HepG2 (cell line): Measurements from ENCODE around the gene PIH1D2. TPM values are rescaled to one million over a fixed set of nuclear protein-coding genes. Genes with fewer than 3 reads are reported as not detected.

Source experiments
- AHR ChIP-seq: IDR thresholded peaks from 2 replicates; pipeline ENCODE4 v1.6.1; 2018; ENCODE audit warnings: missing genetic modification reagents, missing compliant biosample characterization
- ARID4A ChIP-seq: sonication (generic); formaldehyde crosslinking; IDR thresholded peaks from 2 replicates; pipeline ENCODE4 v1.5.0; 2020; ENCODE audit warnings: mild to moderate bottlenecking, missing genetic modification reagents, borderline replicate concordance
- CEBPZ ChIP-seq: IDR thresholded peaks from 2 replicates; pipeline ENCODE4 v1.6.1; 2012; ENCODE audit warnings: low read length, improper control_type of control experiment
- CTCF ChIP-seq: sonication (generic); formaldehyde crosslinking; IDR thresholded peaks from 2 replicates; pipeline ENCODE4 v1.5.0; 2020; ENCODE audit warnings: mild to moderate bottlenecking, missing genetic modification reagents, moderate library complexity
- KLF15 ChIP-seq: sonication (generic); formaldehyde crosslinking; IDR thresholded peaks from 2 replicates; pipeline ENCODE4 v1.8.1; 2023; ENCODE audit warnings: borderline replicate concordance, mild to moderate bottlenecking, inconsistent platforms, missing genetic modification reagents, mixed read lengths
- NAIF1 ChIP-seq: sonication (generic); formaldehyde crosslinking; IDR thresholded peaks from 2 replicates; pipeline ENCODE4 v1.5.0; 2020; ENCODE audit warnings: mild to moderate bottlenecking, missing genetic modification reagents, borderline replicate concordance
- PREB ChIP-seq: sonication (generic); formaldehyde crosslinking; IDR thresholded peaks from 2 replicates; pipeline ENCODE4 v1.4.0; 2020; ENCODE audit warnings: missing genetic modification reagents
- TCF7 ChIP-seq: sonication (generic); IDR thresholded peaks from 2 replicates; pipeline ENCODE4 v1.6.1; 2016; ENCODE audit warnings: antibody characterized with exemption, low read depth
- ZNF609 ChIP-seq: sonication (generic); formaldehyde crosslinking; IDR thresholded peaks from 2 replicates; pipeline ENCODE4 v1.4.0; 2020; ENCODE audit warnings: mild to moderate bottlenecking, missing genetic modification reagents, borderline replicate concordance
- ZNF615 ChIP-seq: sonication (generic); formaldehyde crosslinking; IDR thresholded peaks from 2 replicates; pipeline ENCODE4 v1.5.0; 2020; ENCODE audit warnings: mild to moderate bottlenecking, missing genetic modification reagents, borderline replicate concordance
- ZNF878 ChIP-seq: sonication (generic); formaldehyde crosslinking; IDR thresholded peaks from 2 replicates; pipeline ENCODE4 v1.8.1; 2023; ENCODE audit warnings: mild to moderate bottlenecking, missing genetic modification reagents, moderate library complexity
- polyA plus RNA-seq, 8 experiments: library from polyadenylated mRNA; depleted of rRNA in 3 of 8; stranded (reverse) in 7 of 8; unstranded in 1 of 8; fragments of >200 nt; fragmentation: Illumina TruSeq in 4 of 8; extraction: Trizol in 4 of 8; gene quantifications; 2 replicates each; pipeline versions ENCODE4 v1.2.1 to v1.2.3, GENCODE V29; 2011 to 2016; ENCODE audit warnings: low read depth in 4 of 8, missing spikeins in 1 of 8, mixed read lengths in 1 of 8; ENCODE audit not compliant: insufficient read depth in 1 of 8
- total RNA-seq, 5 experiments: library from RNA; depleted of rRNA; stranded (reverse); fragments of >200 nt; fragmentation: Illumina TruSeq; extraction: Trizol; gene quantifications; 2 replicates each; pipeline ENCODE4 v1.2.3, GENCODE V29; 2016; ENCODE audit warnings: low read depth in 1 of 5

PIH1D2 gene
- total and polyA plus RNA-seq, 2 of the 13 experiments (the other 11 are each of a cell fraction or from before 2014, with no cell fraction given): 0.49 to 2.7 TPM

GRCh38 chr11:112024773-112025678, 48.8 kb downstream of the PIH1D2 start, which contains the start of gene DLAT (continued):
- TF ChIP-seq ARID4A (CRISPR knock-in tag): peak; percentile 97
- TF ChIP-seq NAIF1 (CRISPR knock-in tag): peak; percentile 88
- 0 out of 2 replicates have a peak, but pooled peaks have one; percentile 13 for TF ChIP-seq CTCF (CRISPR knock-in tag)
- peak; percentile 68 for TF ChIP-seq ZNF609 (CRISPR knock-in tag)
- TF ChIP-seq TCF7: no peak
- peak; percentile 35 for TF ChIP-seq ZNF615 (CRISPR knock-in tag)
- TF ChIP-seq KLF15: 0 out of 2 replicates have a peak, but pooled peaks have one; percentile 39
- peak; percentile 90; the same call in 1 of the 2 replicates for TF ChIP-seq AHR
- no peak for TF ChIP-seq CEBPZ
- peak; percentile 75 for TF ChIP-seq ZNF878 (CRISPR knock-in tag)
- no peak for TF ChIP-seq PREB
